RCC 7860 (cell line): Measurements from ENCODE around the gene ADAM23.

Source experiments
- DNase-seq: peaks from one replicate; pipeline ENCODE4 v3.0.0-alpha.2; 2015; ENCODE audit warnings: low spot score
- FAIRE-seq: peaks from 2 replicates; lab custom pipeline; 2012; peaks lifted over from hg19 to GRCh38; lab: Jason Lieb, UNC

ADAM23 gene

DNA sequence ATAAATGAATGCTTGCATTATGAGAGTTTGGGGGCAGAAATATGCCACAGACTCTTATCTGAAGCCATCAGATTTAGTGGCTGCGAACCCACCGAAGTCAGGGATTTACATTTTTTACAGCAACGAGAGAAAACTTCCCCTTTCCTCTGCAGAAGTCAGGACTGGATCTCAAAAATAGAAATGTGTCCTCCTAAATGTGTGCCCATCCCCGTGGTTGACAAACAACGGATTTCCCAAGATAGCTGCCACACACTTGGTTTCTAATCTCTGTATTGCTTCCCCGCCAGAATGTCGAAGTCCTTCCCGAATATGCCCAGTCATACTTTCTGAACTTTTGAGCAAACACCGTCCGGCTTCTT, 879 bp upstream of the ADAM23 start:
- no peak for DNase-seq
- no peak for FAIRE-seq

DNA sequence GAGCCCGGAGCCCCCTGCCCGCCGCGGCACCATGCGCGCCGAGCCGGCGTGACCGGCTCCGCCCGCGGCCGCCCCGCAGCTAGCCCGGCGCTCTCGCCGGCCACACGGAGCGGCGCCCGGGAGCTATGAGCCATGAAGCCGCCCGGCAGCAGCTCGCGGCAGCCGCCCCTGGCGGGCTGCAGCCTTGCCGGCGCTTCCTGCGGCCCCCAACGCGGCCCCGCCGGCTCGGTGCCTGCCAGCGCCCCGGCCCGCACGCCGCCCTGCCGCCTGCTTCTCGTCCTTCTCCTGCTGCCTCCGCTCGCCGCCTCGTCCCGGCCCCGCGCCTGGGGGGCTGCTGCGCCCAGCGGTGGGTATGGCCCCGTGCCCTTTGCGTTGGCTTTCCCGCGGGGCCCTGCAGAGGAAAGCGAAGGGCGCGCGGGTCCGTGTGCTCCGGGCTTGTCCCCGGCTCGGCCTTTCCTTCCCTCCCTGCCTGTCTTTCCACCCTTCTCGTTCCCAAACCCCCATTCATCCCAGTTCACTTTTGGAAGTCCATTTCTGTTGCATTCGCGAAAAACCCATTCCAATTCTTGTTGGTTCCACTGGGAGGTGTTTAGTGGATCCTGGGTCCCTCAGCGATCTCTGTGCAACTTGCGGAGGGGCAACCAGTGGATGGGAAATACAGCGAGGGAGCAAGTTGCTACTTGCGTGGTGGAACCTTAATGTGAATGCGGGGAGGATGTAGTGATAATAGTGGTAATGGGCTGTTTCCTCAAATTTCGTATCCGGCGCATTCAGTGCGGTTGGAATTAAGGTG, 599 bp downstream of the ADAM23 start:
- FAIRE-seq (no peak), DNase-seq (no peak)

- FAIRE-seq: no peak
- no peak for DNase-seq
Observed at GRCh38 chr2:206445948-206446347, 2.6 kb downstream of the ADAM23 start.

DNA sequence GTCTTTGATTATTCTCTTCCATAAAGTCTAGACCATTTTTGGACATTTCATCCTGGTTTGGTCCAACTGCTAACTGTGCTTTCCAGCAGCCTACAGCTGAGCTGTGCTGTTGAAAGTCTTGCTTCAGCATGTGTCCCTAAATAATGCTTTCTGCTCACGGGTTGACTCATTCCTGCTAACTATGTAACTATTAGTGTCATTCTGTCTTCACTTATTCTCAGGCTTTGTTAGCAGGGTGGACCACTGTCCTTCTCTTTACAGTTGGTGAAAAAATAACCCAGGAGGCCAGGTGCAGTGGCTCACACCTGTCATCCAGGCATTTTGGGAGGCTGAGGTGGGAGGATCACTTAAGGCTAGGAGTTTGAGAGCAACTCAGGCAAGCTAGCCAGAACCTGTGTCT, 8.9 kb downstream of the ADAM23 start:
- FAIRE-seq (no peak), DNase-seq (no peak)

- DNase-seq (no peak), FAIRE-seq (no peak)
Observed at GRCh38 chr2:206452750-206453149, 9.4 kb downstream of the ADAM23 start.

DNA sequence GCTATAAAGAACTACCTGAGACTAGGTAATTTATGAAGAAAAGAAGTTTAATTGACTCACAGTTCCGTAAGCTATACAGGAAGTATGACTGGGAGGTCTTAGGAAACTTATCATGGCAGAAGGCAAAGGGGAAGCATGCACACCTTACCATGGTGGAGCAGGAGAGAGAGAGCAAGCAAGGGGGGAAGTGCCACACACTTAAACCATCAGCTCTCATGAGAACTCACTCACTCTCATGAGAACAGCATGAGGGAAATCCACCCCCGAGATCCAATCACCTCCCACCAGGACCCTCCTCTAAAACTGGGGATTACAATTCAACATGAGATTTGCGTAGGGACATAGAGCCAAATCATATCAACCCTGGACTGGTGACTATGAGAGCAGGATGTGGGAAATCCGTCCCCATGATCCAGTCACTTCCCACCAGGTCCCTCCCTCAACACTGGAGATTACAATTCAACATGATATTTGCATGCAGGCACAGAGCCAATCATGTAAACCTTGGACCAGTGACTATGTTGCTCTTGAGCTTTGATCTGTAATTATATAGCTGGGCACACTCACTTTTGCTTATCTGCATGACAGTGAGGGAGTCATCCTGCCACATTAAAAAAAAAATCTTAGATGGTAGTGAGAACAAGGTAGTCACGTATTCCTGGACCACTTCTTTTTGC, 12.9 kb downstream of the ADAM23 start:
- DNase-seq (no peak), FAIRE-seq (no peak)

- no peak for FAIRE-seq
Observed at GRCh38 chr2:206457188-206457634, 13.9 kb downstream of the ADAM23 start.

GRCh38 chr2:206462240-206462854, 19.0 kb downstream of the ADAM23 start:
- DNase-seq (no peak), FAIRE-seq (no peak)

More at GRCh38 chr2:206457188-206457634, 13.9 kb downstream of the ADAM23 start:
- DNase-seq: no peak

- DNase-seq (no peak), FAIRE-seq (no peak)
Observed at GRCh38 chr2:206463685-206464084, 20.4 kb downstream of the ADAM23 start.

GRCh38 chr2:206464597-206464996, 21.3 kb downstream of the ADAM23 start:
- no peak for DNase-seq
- FAIRE-seq: no peak

DNA sequence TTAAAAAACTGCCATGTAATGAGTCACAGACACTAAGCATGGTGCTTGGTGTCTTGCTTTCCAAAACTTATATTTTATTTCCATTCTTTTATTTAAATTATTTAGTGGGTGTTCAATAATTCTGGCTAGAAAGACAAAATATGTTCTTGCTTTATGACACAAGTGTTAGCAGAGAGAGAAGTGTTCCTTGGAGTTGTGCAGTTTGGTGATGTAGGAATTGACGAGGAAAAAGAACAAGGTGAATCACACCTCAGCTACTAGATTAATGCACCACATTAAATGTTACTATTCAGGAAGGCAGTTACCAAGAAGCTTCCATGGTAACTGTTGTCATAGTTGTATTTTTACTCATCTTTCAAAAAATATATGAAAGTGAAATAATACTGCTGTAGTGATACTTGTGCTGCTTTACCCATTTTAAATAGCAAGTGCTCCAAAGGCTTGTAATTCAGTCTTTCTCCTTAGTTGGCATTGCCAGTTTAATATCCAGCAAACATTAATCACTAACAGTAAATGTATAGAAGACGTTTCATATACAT, 28.3 kb downstream of the ADAM23 start:
- no peak for FAIRE-seq
- DNase-seq: no peak

DNA sequence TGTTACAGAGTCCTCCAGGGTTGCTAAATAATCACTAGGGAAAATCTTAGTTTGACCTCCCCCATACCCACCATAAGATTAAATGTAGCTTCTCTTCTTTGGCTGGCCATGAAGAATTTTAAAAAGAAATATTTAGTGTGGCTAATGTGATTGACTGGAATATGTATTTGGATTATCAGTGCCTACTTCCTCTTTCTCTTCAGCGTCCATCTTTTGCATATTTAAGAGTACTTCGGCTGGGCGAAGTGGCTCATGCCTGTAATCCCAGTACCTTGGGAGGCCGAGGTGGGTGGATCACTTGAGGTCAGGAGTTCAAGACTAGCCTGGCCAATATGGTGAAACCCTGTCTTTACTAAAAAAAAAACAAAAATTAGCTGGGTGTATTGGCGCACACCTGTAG, 28.8 kb downstream of the ADAM23 start:
- no peak for DNase-seq
- FAIRE-seq: no peak

GRCh38 chr2:206474099-206474498, 30.8 kb downstream of the ADAM23 start:
- DNase-seq (no peak), FAIRE-seq (no peak)

DNA sequence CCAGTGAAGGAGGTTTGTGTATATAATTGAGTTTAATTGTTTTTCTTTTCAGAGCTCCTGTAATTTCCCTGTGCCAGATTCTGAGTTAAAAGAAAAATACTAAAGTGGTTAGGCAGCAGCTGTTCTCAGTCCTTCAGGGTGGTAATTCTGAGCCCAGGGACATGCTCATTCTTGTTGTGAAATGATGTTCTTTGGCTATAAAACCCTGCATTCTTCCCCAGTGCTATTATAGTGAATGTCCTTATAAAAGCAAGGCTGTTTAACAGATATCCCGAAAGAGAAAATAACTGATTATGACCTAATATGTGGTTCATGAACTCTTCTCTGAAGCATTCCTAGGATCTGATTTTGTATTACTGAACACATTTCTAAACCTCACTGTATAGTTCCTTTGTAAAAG, 34.0 kb downstream of the ADAM23 start:
- DNase-seq (no peak), FAIRE-seq (no peak)

- DNase-seq: no peak
- no peak for FAIRE-seq
Observed at GRCh38 chr2:206478340-206478739, 35.0 kb downstream of the ADAM23 start.

GRCh38 chr2:206480161-206480560, 36.8 kb downstream of the ADAM23 start:
- no peak for FAIRE-seq
- DNase-seq: no peak

DNA sequence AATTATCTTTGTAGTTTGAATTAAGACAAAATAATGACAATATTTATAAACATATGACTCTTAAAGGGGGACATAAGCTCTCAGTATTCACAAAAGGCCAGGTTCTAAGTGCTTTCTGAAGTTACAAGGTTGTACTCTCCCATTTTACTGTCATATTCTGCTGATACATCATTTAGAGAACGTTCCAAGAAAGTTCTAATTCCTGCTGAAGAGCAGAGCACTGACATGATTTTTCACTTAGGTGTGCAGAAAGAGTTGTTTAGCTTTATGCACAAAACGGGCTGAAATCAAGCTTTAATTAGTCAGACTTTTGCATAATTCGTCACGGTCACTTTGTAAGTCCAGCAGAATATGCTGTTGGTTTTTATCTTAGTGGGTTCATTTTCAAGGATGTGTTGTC, 37.3 kb downstream of the ADAM23 start:
- FAIRE-seq (no peak), DNase-seq (no peak)

DNA sequence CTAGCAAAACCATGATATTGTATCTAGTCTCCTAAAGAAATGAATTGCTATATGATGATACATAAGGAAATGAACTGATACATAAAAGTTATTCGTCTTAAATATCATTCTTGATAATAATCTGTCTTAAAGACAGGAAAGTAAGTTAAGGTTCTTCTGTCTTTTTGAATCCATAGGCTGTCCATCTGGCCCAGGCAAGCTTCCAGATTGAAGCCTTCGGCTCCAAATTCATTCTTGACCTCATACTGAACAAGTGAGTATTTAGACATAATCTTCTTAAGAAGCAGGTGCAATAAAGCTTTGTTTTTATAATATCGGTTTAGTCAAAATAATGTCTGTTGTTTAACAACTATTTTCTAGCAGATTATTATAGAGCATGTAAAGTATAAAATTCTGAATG, 37.7 kb downstream of the ADAM23 start:
- DNase-seq (no peak), FAIRE-seq (no peak)

- FAIRE-seq: no peak
- DNase-seq: no peak
Observed at GRCh38 chr2:206482123-206482522, 38.8 kb downstream of the ADAM23 start.

GRCh38 chr2:206482633-206483032, 39.3 kb downstream of the ADAM23 start:
- DNase-seq (no peak), FAIRE-seq (no peak)

GRCh38 chr2:206488053-206488452, 44.7 kb downstream of the ADAM23 start:
- FAIRE-seq (no peak), DNase-seq (no peak)

GRCh38 chr2:206488623-206489022, 45.3 kb downstream of the ADAM23 start:
- DNase-seq: no peak
- no peak for FAIRE-seq
